ENCODE results near the gene ARL9.
"Not testable (repeated sequence)": the region's sequence is repeated elsewhere in the genome, so short reads cannot be mapped to it uniquely, and the experiment has no call there.

Gene ARL9, protein sequence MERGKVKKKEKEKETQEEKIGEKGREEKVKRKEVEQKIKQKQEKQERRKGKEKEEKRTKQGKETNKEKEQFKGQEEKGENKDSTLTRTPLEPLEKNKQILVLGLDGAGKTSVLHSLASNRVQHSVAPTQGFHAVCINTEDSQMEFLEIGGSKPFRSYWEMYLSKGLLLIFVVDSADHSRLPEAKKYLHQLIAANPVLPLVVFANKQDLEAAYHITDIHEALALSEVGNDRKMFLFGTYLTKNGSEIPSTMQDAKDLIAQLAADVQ

DNA sequence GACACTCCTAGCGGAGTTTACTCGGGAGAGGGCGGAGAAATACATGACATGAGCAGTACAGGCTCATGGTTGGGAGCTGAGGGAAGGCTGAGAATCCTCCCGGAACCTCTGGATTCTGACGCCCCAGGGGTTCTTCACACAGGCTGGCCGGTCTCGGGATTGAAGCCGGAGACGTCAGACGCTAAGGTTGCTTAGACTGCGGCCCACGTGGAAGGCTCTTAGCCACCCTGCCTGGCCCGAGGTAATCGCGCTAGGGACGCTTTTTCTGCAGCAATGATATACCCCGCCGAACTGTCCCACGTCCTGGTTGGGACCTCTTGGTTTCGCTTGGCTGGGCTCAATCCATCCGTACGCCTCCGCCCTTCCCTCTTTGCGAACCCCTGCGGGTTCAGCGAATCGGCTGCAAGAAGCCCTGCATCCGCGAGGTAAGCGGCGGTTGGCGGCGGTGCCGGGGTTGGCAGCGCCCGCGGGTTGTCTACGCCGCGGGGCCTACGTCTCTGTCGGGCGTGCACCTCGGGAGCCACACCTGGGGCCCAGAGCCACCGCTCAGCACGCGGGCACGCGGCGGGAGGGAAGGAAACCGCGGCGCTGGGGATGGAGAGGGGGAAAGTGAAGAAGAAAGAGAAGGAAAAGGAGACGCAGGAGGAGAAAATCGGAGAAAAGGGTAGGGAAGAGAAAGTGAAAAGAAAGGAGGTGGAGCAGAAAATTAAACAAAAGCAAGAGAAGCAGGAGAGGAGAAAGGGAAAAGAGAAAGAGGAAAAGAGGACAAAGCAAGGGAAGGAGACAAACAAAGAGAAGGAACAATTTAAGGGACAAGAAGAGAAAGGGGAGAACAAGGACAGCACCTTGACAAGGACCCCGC lies at the start of gene ARL9:
TSS of gene ARL9 (plus strand) at position 523 of the 862 bp plus-strand sequence. CDS start at position 595, 72 bp downstream.
- DNase-seq: peak; percentile 41

DNA sequence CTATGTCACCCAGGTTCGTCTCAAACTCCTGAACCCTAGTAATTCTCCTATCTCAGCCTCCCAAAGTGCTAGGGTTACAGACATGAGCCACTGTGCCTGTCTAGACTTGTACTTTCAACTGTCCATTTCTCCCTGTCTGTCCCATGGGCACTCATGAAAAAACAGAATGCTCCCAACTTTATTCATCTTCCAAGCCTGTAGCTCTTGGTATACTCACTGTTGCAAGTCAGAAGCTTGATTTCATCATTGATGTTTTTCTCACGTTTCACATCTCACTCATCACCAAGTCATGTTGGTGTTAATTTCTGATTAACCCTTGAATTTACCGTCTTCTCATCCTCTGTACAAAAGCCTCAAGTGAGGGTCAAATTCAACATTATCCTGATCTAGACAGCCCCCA lies 45.5 kb upstream of the ARL9 start:
- no peak for DNase-seq

DNA sequence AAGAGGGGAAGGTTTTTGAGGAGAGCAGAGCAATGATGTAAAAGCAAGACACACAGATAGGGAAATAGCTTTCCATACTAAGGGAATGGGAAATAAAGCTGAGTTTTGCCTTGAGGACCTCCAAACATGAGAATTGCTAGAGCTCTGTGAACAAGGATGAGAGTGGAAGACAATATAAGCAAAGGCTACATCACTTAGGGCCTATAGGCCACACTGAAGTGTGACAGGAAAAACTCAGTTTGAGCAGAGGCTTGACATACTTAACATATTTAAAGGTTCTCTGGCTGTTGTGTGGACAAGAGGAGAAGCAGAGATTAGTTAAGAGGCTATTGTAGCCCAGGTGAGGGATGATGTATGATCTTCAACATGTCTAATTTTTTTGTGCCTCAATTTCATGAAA lies 43.4 kb upstream of the ARL9 start:
- DNase-seq: no peak

DNA sequence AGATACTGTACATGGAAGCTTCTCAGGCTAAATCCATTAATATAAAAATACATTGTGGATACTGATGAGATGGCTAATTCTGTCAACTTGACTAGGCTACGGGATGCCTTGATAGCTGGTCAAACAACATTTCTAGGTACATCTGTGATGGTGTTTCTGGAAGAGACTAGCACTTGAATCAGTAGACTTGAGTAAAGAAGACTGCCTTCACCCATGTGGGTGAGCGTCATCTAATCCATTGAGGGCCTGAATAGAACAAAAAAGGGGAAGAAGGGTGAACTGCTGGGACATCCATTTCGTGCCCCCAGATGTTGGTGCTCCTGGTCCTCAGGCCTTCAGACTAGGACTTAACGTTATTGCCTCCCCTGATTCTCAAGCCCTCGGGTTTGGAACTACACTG lies 41.9 kb upstream of the ARL9 start:
- DNase-seq: no peak

DNA sequence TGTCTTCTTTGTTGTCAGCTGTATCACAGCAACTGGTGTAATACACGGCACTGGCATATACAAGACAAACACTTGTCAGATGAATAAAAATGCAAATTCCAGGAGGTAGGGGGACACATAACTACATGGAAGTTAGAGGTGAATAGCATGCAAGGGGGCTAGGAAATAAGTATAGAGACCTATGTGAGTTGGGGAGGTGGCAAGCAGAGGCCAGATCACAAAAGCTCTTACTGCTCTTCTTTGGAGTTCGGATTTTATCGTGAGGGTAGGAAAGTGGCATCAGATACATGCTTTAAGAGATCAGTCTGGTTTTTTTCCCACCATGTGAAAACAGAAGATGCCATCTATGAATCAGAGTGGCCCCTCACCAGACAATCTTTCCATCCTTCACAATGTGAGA lies 41.0 kb upstream of the ARL9 start:
- no peak for DNase-seq

DNA sequence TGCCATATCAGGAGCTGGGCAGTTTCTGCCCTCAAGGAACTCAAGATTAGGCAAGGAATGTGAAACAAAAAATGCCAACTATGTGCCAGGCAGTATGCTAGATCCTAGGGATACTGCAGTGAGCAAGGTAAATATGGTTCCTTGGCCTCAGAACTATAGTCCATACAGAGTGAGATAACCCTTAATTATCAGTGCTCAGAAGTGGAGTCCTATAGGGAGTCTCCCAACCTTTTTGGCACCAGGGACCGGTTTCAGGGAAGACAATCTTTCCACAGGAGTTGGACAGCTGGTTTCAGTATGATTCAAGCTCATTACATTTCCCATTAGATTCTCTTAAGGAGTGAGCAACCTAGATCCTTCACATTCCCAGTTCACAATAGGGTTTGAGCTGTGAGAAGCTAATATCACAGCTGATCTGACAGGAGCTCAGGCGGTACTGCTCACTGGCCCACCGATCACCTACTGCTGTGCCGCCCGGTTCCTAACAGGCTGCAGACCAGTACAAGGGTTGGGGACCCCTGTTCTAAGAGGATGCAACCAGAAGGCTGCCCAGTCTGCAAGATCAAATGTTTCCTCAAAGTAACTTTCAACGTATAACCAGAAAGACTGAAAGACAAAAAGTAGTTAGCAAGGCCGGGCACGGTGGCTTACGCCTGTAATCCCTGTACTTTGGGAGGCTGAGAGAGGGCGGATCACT lies 39.8 kb upstream of the ARL9 start:
- DNase-seq: no peak

DNA sequence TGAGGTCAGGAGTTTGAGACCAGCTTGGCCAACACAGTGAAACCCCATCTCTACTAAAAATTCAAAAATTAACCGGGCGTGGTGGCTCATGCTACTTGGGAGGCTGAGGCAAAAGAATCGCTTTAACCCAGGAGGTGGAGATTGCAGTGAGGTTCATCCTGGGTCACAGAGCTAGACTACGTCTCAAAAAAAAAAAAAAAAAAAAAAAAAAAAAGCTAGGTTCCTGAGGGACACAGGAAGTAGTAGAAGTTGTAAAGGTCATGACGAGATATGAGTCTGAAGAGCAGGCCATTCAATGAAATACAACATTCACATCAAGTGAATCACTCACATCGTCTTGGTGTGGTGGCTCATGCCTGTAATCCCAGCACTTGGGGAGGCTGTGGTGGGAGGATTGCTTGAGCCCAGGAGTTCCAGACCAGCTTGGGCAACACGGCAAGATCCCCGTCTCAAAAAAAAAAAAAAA lies 39.3 kb upstream of the ARL9 start:
- DNase-seq: not testable (repeated sequence)

DNA sequence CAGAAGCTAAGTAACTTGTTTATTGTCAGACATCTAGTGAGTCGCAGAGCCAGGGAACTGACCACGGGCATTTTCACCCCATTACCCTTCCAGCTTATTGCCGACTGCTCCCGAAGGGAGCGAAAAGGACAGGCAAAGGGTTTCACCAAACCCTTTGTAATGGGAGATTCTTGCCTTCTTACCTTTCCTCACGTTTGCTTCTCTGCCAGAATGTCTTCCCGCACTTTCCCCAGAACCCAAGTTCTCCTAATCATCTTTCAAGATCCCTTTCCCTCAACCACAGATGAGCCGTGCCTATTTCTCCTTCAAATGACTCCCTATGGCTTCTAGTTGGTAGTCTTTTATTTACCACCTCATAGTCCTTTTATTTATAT lies 38.7 kb upstream of the ARL9 start:
- DNase-seq: peak; percentile 10

DNA sequence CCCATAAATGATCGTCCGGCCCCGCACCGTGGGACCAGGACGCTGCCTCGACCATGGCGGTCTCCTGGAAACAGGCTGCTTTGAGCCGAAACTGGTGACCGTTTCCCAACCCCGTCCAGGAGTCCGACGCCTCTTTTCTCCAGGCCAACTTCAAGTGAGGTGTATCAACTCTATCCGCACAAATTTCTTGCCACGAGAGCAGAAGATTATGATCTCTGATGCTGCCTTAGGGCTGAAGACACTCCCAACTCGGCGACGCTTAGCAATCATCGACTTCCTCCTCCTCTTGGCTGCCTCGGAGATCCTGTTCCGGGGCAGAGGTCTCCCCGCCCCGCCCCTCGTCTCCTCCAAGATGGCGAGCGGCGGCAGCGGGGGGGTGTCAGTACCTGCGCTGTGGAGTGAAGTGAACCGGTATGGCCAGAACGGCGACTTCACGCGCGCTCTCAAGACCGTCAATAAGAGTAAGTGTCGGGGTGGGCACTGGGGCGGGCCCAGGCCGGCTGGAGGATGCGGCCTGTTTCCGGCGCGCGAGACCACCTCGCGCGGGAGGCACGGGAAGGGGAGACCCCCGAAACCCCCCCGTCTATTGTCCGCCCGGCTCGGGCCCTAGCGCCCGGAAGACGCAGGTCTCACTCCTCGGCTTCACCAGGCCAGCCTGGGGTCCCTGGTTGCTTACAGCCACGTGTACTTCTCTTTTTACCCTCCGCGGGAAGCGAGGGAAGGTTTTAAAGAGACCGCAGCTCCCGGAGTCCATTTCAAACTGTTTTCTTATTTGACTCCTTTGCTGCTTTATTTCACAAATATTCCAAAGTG lies 38.1 kb upstream of the ARL9 start, which contains the start of gene SRP72:
TSS of gene SRP72 (plus strand) at position 334 of the 813 bp plus-strand sequence. CDS start at position 353, 19 bp downstream.
- peak; percentile 86 for DNase-seq

DNA sequence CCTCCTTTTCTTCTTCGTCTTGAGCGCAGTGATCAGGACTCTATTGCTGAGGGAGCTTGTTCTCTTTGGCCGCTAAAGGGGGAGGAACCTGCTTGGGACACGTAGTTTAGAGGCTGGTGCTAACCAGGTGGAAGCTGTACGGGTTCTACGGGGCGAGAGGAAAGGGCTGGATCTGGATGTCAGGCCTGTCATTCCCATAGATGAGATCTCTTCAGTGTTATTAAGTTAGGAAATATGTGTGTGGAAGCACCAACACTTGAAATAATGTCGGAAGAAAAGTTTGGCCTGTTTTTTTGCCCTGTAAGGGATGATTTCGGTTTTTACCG lies 37.5 kb upstream of the ARL9 start:
- DNase-seq: peak; percentile 49

DNA sequence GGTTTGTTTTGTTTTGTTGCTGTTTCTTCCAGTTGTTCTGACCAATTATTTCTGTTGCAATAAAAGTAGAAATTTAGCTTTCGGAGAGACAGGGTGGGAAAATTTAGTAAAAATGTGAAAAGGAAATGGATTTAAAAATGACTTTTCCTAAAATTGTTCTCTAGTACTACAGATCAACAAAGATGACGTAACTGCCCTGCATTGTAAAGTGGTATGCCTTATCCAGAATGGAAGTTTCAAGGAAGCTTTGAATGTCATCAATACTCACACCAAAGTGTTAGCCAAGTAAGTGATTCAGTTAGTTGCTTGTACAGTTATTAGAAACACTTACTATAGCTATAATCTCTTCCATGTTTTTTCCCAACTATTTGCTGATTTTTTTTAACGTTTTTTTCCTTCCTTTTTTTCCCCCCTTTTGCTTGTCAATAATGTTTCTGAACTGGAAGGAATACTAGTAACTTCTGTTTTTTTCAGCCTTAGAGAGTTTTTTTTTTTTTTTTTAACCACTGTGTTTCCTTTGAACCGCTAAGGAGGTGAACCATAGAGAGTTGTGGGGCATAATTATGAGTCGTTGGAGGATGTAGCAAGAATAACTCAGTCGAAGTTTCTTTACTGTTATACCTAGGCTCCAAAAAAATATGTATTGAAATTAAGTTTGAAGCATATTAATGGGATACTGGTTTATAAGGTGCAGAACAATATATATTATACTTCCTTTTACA lies 35.9 kb upstream of the ARL9 start:
- DNase-seq: no peak

DNA sequence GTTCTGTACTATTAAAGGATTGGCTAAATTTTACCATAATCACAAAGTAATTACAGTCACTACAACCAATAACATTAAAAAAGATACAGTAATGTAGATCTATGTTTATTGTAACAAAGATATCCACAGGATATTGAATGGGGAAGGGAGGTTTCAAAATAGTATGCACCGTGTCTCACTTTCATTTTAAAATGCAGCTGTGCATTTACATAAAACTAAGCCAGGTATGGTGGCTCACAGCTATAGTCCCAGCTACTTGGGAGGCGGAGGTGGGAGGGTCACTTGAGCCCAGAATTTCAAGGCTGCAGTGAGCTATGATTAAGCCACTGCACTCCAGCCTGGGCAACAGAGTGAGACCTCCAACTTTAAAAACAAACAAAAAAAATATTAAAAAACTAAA lies 29.7 kb upstream of the ARL9 start:
- DNase-seq: no peak

DNA sequence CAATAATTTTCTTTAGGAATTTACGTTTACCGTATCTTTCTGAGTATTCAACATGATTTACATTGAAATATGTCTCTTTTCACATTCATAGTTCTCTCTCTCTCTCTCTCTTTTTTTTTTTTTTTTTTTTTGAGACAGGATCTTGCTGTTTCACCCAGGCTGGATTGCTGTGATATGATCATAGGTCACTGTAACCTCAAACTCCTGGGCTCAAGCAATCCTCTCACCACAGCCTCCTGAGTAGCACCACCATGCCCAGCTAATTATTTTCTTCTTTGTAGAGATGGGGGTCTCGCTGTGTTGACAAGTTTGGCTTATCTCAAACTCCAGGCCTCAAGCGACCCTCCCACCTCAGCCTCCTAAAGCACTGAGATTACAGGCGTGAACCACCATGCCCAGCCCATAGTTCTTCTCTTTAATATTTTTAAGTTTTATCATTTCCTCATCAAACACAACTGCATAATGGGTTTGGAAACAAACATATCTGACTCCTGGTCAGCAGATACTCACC lies 28.3 kb upstream of the ARL9 start:
- no peak for DNase-seq

DNA sequence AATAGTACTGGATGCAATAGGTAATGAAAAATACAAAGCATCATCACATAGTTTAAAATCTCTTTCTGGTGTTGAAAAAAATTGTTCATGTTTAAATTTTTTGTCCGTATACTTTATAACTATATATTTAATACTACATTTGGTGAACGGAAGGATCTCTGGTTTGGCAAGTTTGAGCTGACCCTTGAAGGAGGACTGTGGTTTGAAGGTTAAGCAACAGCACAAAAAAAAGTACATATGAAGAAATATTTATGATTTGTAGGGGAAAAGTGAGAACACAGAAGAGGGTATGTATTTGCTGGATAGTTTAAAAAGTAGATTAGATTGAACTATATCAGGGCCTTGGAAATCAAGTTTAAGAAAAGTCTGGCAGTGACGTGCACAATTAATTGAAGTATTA lies 24.9 kb upstream of the ARL9 start:
- DNase-seq: no peak

DNA sequence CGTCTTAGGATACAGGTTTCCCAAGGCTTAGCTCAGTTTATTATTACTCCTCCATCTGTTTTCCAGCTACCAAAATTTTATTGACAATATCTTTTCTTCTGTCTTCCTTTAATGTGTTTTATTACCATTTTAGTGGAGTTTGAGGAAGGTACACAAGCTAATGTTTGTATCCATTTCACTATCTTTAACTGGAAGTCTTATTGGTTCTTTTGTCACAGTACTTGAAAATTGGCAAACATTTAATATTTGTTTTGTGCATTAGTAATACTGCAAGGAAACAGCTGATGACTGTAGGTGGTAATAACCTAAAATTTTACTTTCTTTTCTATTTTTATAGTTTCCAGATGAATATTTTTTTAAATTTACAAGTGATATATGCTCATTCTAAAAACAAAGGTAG lies 9.3 kb upstream of the ARL9 start:
- DNase-seq: no peak

DNA sequence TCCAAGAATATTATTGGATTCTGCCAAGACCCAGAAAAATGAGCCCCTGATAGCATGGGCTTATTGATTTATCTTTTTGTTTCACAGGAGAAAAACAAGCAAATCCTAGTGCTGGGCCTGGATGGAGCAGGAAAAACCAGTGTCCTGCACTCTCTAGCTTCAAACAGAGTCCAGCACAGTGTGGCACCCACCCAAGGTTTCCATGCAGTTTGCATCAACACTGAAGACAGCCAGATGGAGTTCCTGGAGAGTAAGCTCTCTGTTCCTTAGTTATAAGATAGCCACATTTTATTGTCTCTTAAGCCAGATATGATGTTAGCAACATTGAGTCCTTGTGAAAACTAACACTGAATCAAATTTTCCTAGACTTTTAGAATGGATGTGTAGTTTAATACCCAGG lies 5.5 kb downstream of the ARL9 start:
- DNase-seq: no peak

DNA sequence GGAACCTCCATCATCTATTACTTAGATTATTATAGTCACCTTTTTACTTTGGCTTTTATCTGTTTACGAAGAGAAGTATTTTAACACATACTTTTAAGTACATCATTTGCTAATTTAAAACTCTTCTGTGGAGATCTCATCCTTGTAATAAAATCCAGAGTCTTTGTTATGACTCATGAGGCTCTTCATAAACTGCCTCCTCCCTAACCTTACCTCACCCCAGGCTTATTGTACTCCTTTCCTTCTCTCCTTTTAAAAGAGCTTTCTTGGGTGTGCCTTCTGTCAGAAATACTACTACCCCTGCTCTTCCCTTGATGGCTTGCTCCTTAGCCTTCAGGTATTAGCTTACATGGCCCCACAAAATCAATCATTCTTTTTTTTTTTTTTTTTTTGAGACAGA lies 6.6 kb downstream of the ARL9 start:
- DNase-seq: no peak

DNA sequence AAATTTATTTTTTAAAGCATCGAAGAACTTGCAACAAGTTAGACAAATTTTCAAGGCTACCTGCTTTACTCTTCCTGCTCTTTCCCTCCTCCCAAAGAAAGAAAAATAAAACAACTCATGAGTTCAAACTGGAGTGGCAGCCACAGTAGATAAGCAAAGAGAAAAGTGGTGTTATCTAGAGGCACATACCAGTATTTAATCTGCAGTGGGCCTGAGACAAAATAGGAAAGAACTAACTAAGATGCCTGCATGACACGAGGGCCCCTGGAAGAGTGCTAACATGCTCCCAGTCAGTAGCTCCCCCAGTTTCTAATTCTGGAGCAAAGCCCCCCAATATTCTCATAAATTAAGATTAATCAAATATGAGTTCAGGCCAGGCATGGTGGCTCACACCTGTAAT lies 7.9 kb downstream of the ARL9 start:
- no peak for DNase-seq

DNA sequence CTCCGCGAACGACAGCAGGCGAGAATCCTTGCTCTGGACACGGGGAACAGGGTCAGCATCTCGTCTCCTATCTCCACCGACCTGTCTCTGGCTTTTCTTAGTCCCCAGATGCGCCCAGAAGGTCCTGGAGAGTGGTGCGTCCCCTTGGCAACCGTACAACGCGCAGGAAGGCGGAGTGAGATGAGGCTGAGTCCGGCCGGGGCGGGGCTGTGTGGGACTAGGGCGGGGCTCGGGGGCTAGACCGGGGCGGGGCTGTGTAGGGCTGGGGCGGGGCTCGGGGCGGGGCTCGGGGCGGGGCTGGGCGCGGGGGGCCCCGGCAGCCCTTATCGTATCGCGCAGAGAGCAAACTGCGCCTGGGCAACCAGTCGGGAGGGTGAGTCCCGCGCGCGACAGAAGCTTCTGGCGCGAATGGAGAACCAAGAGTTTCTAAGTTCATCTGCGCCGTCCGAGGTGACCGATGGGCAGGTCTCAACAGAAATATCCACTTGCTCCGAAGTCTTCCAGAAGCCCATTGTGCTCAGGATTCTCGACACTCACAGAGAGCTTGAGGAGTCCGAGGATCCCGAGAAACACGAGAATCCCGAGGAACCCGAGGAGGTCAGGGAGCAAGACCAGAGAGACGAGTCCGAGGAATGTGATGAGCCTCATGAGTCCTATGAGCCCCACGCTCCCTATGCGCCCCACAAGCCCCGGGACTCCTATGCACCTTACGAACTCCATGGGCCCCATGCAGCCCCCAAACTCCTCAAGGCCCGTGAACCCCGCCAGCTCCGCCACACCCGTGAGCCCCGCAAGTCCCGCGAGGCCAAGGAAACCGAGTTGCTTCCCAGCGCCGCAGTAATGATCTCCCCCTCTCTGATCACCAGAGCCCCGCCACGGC lies 24.9 kb downstream of the ARL9 start:
- peak; percentile 53 for DNase-seq

DNA sequence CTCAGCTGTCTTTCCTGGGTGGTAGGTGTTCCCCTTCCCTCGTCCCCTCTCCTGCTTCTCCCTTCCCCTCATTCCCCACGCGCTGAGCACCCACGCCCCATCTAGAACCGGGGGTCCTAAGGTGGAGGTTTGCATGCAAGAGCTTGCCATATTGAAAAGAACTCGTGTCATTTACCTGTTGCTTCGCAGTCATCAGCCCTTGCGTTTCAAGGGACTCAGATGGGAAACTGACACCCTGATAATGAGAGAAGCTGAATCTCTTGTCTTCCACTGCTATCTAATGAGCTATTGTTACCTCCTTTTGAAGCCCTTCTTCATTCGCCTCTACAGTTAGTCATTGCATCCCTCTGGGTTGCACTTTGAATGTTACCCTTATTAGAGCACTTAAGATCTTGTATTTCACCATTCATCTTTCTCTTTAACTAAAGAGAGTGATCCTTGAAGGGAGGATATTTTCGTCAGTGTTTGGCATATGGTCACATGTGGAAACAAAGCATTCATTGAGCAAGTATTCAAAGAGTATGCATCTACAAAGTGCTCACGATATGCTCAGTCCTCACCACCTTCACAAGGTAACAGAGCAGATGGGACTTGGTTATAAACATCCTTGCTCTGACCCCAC lies 25.7 kb downstream of the ARL9 start:
- no peak for DNase-seq
